ENCODE measurements around the gene CNIH1.
"Not testable (repeated sequence)": the region's sequence is repeated elsewhere in the genome, so short reads cannot be mapped to it uniquely, and the experiment has no call there.

- TF ChIP-seq CTCF (IDR thresholded peaks at IDR 0.05); NRF1 (IDR thresholded peaks at IDR 0.05; ENCODE audit: low read depth, low read length); REST (IDR thresholded peaks at IDR 0.05; ENCODE audit: low read depth, low read length); EZH2phosphoT487 (IDR thresholded peaks at IDR 0.05; ENCODE audit: borderline replicate concordance, low read depth); MAX (IDR thresholded peaks at IDR 0.05; ENCODE audit: low read depth); YY1 (IDR thresholded peaks at IDR 0.05; ENCODE audit: low read depth); CHD2 (IDR thresholded peaks at IDR 0.05; ENCODE audit: low read length, partially characterized antibody); GATA2 (CRISPR knock-in tag; IDR thresholded peaks at IDR 0.05); FOXM1 (IDR thresholded peaks at IDR 0.05; ENCODE audit: low read depth): not testable (repeated sequence)
Observed at GRCh38 chr14:54456820-54457608, 15.8 kb upstream of the CNIH1 start.
